NB4 (cell line): Measurements from ENCODE around the gene KCNK4.

ENCODE experiments used
- DNase-seq: peaks from one replicate; pipeline ENCODE4 v3.0.0; 2010; ENCODE audit warnings: low read depth
- H3K4me3 ChIP-seq: one replicate; pipeline ENCODE4 v1.5.1; 2011; ENCODE audit warnings: mild to moderate bottlenecking, low read depth, low read length, moderate library complexity
- CTCF ChIP-seq: IDR thresholded peaks from one replicate; pipeline ENCODE4 v1.5.1; 2012; ENCODE audit warnings: low read depth, low read length
- MYC ChIP-seq: IDR thresholded peaks from 2 replicates; pipeline ENCODE4 v1.6.1; 2011; ENCODE audit warnings: low read depth, low read length
- POLR2A ChIP-seq: IDR thresholded peaks from 2 replicates; pipeline ENCODE4 v1.6.1; 2011; ENCODE audit warnings: mild to moderate bottlenecking; ENCODE audit not compliant: insufficient read length; ENCODE audit errors: extremely low read depth
- TF ChIP-seq, protein P1 (sequence below): IDR thresholded peaks from 2 replicates; pipeline ENCODE4 v1.6.1; 2011; ENCODE audit warnings: low read depth, low read length

The KCNK4 gene

DNA sequence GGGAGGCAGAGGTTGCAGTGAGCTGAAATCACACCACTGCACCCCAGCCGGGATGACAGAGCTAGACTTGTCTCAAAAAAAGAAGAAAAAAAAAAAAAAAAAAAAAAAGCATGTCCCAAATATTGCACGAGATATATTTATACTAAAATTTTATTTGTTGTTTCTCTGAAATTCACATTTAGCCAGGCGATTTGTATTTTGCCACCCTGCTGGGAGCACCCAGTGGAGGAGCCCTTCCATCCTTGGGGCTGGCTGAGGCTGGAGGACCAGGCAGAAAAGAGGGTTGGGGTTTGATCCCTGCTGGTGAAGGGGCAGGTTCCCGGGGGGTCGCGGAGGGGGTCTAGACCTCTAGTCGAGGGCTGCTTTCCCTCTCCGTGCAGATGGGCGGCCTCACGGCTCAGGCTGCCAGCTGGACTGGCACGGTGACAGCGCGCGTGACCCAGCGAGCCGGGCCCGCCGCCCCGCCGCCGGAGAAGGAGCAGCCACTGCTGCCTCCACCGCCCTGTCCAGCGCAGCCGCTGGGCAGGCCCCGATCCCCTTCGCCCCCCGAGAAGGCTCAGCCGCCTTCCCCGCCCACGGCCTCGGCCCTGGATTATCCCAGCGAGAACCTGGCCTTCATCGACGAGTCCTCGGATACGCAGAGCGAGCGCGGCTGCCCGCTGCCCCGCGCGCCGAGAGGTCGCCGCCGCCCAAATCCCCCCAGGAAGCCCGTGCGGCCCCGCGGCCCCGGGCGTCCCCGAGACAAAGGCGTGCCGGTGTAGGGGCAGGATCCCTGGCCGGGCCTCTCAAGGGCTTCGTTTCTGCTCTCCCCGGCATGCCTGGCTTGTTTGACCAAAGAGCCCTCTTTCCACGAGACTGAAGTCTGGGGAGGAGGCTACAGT lies 8.1 kb downstream of the KCNK4 start:
- DNase-seq, result no peak
- no peak overlapping the region for H3K4me3 ChIP-seq
- TF ChIP-seq, protein P1, sequence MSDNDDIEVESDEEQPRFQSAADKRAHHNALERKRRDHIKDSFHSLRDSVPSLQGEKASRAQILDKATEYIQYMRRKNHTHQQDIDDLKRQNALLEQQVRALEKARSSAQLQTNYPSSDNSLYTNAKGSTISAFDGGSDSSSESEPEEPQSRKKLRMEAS, result no peak
- TF ChIP-seq MYC, result no peak
- no peak for TF ChIP-seq CTCF
- no peak for TF ChIP-seq POLR2A

DNA sequence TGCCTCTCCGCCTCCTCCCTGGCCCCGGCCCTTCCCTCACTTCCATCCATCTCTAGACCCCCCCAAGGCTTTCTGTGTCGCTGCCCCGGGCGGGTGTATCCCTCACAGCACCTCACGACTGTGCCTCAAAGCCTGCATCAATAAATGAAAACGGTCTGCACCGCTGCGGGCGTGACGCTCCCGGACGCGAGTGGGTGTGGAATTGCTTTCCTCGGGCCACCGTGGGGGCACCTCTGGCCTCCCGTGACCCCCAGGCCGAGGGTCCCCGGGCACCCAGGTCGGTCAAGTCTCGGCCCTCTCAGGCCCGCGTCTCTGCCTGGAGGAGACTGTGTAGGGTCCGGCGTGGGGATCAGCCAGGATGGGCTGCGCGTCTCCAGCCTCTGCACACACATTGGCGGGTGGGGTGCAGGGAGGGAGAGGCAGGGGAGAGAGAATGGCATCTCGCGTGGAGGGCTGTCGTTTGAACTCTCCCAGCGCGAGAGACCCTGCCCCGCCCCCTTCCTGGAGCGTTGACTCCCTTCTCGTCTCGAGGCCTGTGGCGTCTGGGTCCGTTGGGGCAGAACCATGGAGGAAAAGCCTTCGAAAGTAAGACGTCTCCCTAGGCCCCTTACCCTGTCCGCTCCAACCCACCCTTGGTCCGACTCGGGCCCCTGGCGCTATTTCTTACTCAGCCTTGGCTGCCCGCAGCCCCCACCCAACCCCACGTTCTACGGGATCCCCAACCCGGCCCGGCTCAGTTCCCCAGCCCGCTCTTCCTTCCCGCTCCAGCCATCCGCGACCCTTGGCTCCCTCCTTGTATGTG lies 8.9 kb downstream of the KCNK4 start, which contains the start of gene CATSPERZ:
Gene CATSPERZ, plus strand, starts transcription at position 512 of the 802 bp plus-strand sequence. Its CDS starts 53 bp downstream, at position 565.
- no peak for DNase-seq
- peak within 1 kb of the TSS; percentile 28 for H3K4me3 ChIP-seq
- TF ChIP-seq MYC (no peak), POLR2A (no peak), CTCF (no peak)

DNA sequence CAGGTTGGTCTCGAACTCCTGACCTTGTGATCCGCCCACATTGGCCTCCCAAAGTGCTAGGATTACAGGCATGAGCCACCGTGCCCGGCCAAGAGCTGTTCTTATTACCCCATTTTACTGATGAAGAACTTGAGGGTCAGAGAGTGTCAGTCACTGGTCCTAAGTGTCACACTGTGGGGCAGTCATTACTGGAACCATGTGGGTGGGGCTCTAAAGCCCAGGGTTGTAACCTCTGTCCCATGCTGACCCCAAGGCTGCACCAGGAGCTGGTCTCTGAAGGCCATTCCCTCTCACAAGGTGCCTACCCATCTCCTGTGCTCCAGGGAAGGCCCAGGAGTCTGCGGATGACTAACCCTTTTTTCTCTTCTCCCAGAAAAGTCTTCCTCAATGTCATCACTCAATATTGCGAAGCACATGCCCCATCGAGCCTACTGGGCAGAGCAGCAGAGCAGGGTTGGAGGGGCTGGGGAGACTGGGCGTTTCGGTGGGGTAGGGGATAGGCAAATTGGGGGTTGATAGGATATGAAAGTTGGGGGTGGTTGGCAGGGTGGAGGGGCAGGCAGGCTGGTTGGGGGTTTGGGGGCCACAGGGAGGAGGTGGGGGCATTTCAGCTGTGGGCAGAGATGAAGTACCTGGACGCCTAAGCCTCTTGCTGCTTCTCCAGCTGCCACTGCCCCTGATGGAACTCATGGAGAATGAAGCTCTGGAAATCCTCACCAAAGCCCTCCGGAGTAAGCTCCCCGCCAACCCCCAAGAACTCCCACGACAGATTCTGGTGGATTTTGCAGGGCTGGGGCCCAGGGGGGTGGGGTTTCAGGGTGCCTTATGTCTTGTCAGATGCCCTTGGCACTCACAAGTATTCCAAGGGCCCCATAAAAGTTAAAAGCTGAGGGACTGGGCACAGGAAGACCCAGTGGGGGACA lies 12.3 kb downstream of the KCNK4 start:
- peak overlapping the region; percentile 85 for H3K4me3 ChIP-seq
- TF ChIP-seq, protein P1, result no peak
- no peak for TF ChIP-seq POLR2A
- no peak for TF ChIP-seq MYC
- no peak for TF ChIP-seq CTCF
- DNase-seq, result no peak

DNA sequence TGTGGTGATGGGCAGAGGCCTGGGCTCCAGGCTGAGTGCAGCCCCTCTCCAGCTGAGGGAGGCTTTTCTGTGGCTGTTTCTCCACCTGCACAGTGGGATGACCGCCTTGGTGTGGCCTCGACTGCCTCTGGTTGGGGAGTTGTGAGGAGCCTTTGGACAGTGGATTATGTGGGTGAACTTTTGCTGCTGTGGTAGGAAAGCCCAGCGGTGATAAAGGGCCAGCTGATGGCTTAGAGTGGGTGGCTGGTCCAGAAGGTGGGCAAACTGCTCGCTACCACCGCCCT lies 12.9 kb downstream of the KCNK4 start:
- TF ChIP-seq POLR2A (no peak), MYC (no peak), CTCF (no peak)
- TF ChIP-seq, protein P1, result no peak
- DNase-seq, result no peak
- H3K4me3 ChIP-seq, result peak overlapping the region; percentile 85

- TF ChIP-seq, protein P1, result peak; percentile 98
- peak; percentile 69 for TF ChIP-seq POLR2A
- peak; percentile 93 for TF ChIP-seq MYC
- peak; percentile 91 for TF ChIP-seq CTCF
- peak overlapping the region; percentile 85 for H3K4me3 ChIP-seq
Measured at GRCh38 chr11:64304316-64305072, 13.4 kb downstream of the KCNK4 start.

More at GRCh38 chr11:64304316-64305072, 13.4 kb downstream of the KCNK4 start:
- peak; percentile 98 for DNase-seq
